ENCODE data around the gene PSMA6. TPM values are rescaled to one million over a fixed set of nuclear protein-coding genes. Genes with fewer than 3 reads are reported as not detected.

The PSMA6 gene
- polyA plus RNA-seq, 1 donor (not counting 4 experiments of a cell fraction or from before 2014, with no cell fraction given), result 326 TPM

DNA sequence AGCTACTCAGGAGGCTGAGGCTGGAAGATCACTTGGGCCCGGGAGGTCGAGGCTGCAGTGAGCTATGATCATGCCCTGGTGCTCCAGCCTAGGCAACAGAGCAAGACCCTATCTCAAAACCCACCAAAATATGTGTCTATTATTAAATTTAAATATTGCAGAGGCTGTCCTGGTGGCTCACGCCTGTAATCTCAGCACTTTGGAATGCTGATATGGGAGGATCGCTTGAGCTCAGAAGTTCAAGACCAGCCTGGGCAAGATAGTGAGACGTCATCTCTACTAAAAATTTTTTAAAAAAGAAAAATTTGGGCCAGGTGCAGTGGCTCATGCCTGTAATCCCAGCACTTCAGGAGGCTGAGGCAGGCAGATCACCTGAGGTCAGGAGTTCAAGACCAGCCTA is 13.9 kb downstream of the PSMA6 start:
- H3K4me2 ChIP-seq (ENCODE audit: control insufficient read depth, extremely low read depth, insufficient read depth, low read depth, low read length), result no peak overlapping the region
- H3K4me1 ChIP-seq (ENCODE audit: control insufficient read depth, extremely low read depth, insufficient read depth, low read length), result peaks cover 4% of the 10 kb centered on the region
- TF ChIP-seq EZH2 (IDR thresholded peaks at IDR 0.05; ENCODE audit: low read length) (no peak), CTCF (optimal IDR thresholded peaks at IDR 0.05 in 1 of 3, IDR thresholded peaks at IDR 0.05 in 1 of 3, conservative IDR thresholded peaks at IDR 0.05 in 1 of 3; ENCODE audit: extremely low read depth in 1 of 3, insufficient read depth in 2 of 3, low read length in 3 of 3) (no peak)
- H3K27me3 ChIP-seq (ENCODE audit: control insufficient read depth, extremely low read depth, insufficient read depth, low read length), result no peaks in the 10 kb centered on the region
- H2AFZ ChIP-seq (ENCODE audit: control insufficient read depth, low read length), result no peak overlapping the region
- peaks cover 2 to 7% of the 10 kb centered on the region in 2 experiments for H3K36me3 ChIP-seq (ENCODE audit: control insufficient read depth in 2 of 2, extremely low read depth in 1 of 2, insufficient read depth in 2 of 2, low read length in 2 of 2)
- no peak for FAIRE-seq
- no peak overlapping the region for H3K9ac ChIP-seq (ENCODE audit: control insufficient read depth, extremely low read depth, insufficient read depth, low read length)
- peak; percentile 7 for DNase-seq (ENCODE audit: low read depth, low spot score)
- no peaks in the 10 kb centered on the region for H3K9me1 ChIP-seq (ENCODE audit: control insufficient read depth, extremely low read depth, insufficient read depth, low read length)
- H3K27ac ChIP-seq (ENCODE audit: control insufficient read depth, insufficient read depth, low read length), result peak overlapping the region; percentile 31
- H3K9me3 ChIP-seq (ENCODE audit: control insufficient read depth, low read depth, low read length), result no peaks in the 10 kb centered on the region
- H3K79me2 ChIP-seq (ENCODE audit: control insufficient read depth, insufficient read depth, low read length), result peaks cover 69% of the 10 kb centered on the region
- H3K4me3 ChIP-seq (ENCODE audit: control insufficient read depth in 2 of 3, extremely low read depth in 1 of 3, insufficient read depth in 2 of 3, low read depth in 1 of 3, low read length in 3 of 3), result no peak overlapping the region
- dilution Hi-C loops (cut with MboI; ENCODE audit: extremely low pct_ligation_motif_present, low sequenced_read_pairs), result no loop called here
- H4K20me1 ChIP-seq (ENCODE audit: control insufficient read depth, extremely low read depth, insufficient read depth, low read length), result no peaks in the 10 kb centered on the region

DNA sequence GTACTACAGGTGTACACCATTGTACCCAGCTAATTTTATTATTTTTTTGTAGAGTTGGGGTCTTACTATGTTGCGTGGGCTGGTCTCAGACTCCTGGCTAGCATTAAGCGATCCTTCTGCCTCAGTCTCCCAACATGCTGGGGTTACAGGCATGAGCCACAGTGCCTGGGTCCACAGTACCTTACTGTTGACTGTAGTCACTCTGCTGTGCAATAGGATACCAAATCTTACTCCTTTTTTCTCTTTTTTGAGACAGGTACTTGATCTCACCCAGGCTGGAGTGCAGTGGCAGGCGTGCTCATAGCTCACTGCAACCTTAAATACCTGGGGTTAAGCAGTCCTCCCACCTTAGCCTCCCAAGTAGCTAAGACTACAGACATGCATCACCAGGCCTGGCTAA is 25.6 kb downstream of the PSMA6 start:
- Histone ChIP-seq H3K79me2 (ENCODE audit: control insufficient read depth, insufficient read depth, low read length) (no peaks in the 10 kb centered on the region), H3K27me3 (ENCODE audit: control insufficient read depth, extremely low read depth, insufficient read depth, low read length) (no peaks in the 10 kb centered on the region), H3K9me1 (ENCODE audit: control insufficient read depth, extremely low read depth, insufficient read depth, low read length) (no peaks in the 10 kb centered on the region), H2AFZ (ENCODE audit: control insufficient read depth, low read length) (no peak overlapping the region), H3K27ac (ENCODE audit: control insufficient read depth, insufficient read depth, low read length) (no peak overlapping the region), H3K4me2 (ENCODE audit: control insufficient read depth, extremely low read depth, insufficient read depth, low read depth, low read length) (no peak overlapping the region), H3K36me3 (ENCODE audit: control insufficient read depth in 2 of 2, extremely low read depth in 1 of 2, insufficient read depth in 2 of 2, low read length in 2 of 2) (peaks cover 5 to 10% of the 10 kb centered on the region in 2 experiments), H3K4me1 (ENCODE audit: control insufficient read depth, extremely low read depth, insufficient read depth, low read length) (no peaks in the 10 kb centered on the region), H3K9me3 (ENCODE audit: control insufficient read depth, low read depth, low read length) (no peaks in the 10 kb centered on the region), H4K20me1 (ENCODE audit: control insufficient read depth, extremely low read depth, insufficient read depth, low read length) (no peaks in the 10 kb centered on the region), H3K9ac (ENCODE audit: control insufficient read depth, extremely low read depth, insufficient read depth, low read length) (no peak overlapping the region), H3K4me3 (ENCODE audit: control insufficient read depth in 2 of 3, extremely low read depth in 1 of 3, insufficient read depth in 2 of 3, low read depth in 1 of 3, low read length in 3 of 3) (no peak overlapping the region)
- TF ChIP-seq EZH2 (IDR thresholded peaks at IDR 0.05; ENCODE audit: low read length) (no peak), CTCF (optimal IDR thresholded peaks at IDR 0.05 in 1 of 3, IDR thresholded peaks at IDR 0.05 in 1 of 3, conservative IDR thresholded peaks at IDR 0.05 in 1 of 3; ENCODE audit: extremely low read depth in 1 of 3, insufficient read depth in 2 of 3, low read length in 3 of 3) (no peak)
- dilution Hi-C loops (cut with MboI; ENCODE audit: extremely low pct_ligation_motif_present, low sequenced_read_pairs), result no loop called here
- DNase-seq (ENCODE audit: low read depth, low spot score) (no peak), FAIRE-seq (no peak)
